Prostate gland (tissue), 2 donors: ENCODE results near the gene ZNF212. TPM values are rescaled to one million over a fixed set of nuclear protein-coding genes. Genes with fewer than 3 reads are reported as not detected.
"Not testable (repeated sequence)": the region's sequence is repeated elsewhere in the genome, so short reads cannot be mapped to it uniquely, and the experiment has no call there.

Experiments used
- DNase-seq: peaks from one replicate; pipeline ENCODE4 v3.0.0-alpha.2; 2019; ENCODE audit warnings: low spot score
- H3K27ac ChIP-seq, 2 donors: fragments of 200-600 bp; sonication (generic); 2 replicates each; pipeline ENCODE4 v1.5.1; 2017 to 2019
- H3K27me3 ChIP-seq: fragments of 200-600 bp; sonication (generic); replicated peaks from 2 replicates; pipeline ENCODE4 v1.5.1; 2019; ENCODE audit not compliant: insufficient read depth
- H3K36me3 ChIP-seq, 2 donors: fragments of 200-600 bp; sonication (generic); 1 replicate in 1 of 2; 2 replicates in 1 of 2; pipeline versions ENCODE4 v1.5.1 to v1.8.1; 2017 to 2019
- H3K4me1 ChIP-seq: fragments of 200-600 bp; sonication (generic); replicated peaks from 2 replicates; pipeline ENCODE4 v1.5.1; 2019
- H3K4me3 ChIP-seq, 2 donors: fragments of 200-600 bp; sonication (generic); 2 replicates each; pipeline ENCODE4 v1.5.1; 2017 to 2019
- H3K9me3 ChIP-seq: fragments of 200-600 bp; sonication (generic); 2 replicates; pipeline ENCODE4 v1.5.1; 2017
- POLR2A ChIP-seq: fragments of 450-650 bp; IDR thresholded peaks from one replicate; pipeline ENCODE4 v1.6.1; 2016; ENCODE audit warnings: antibody characterized with exemption, mild to moderate bottlenecking
- POLR2AphosphoS5 ChIP-seq: sonication (generic); formaldehyde crosslinking; IDR thresholded peaks from one replicate; pipeline ENCODE4 v1.6.1; 2017; ENCODE audit warnings: antibody characterized with exemption
- WGBS: methylation state at CpG from one replicate; pipeline ENCODE4 v1.1.5; 2018; 5-methylcytosine and 5-hydroxymethylcytosine counted together
- intact Hi-C: fragments of 100-400 bp; cut with DNase I; formaldehyde crosslinking; loops from one replicate; pipeline ENCODE4 v1.14.2; 2022
- total RNA-seq, 2 donors: library from RNA; depleted of rRNA; stranded (reverse); fragments of >200 nt; gene quantifications; one replicate each; pipeline ENCODE4 v1.1.0, GENCODE V29; 2016
- TF ChIP-seq, protein P1 (sequence below), 4 experiments: fragments of 200-600 bp in 2 of 4; fragments of 450-650 bp in 2 of 4; sonication (generic) in 2 of 4; IDR thresholded peaks; 1 replicate in 3 of 4; 2 replicates in 1 of 4; pipeline ENCODE4 v1.5.1; 2016 to 2019; ENCODE audit warnings: antibody characterized with exemption in 4 of 4, mild to moderate bottlenecking in 2 of 4, moderate library complexity in 2 of 4

Gene ZNF212
- total RNA-seq, 2 donors from 2014 or later: 8.9 to 15.9 TPM

DNA sequence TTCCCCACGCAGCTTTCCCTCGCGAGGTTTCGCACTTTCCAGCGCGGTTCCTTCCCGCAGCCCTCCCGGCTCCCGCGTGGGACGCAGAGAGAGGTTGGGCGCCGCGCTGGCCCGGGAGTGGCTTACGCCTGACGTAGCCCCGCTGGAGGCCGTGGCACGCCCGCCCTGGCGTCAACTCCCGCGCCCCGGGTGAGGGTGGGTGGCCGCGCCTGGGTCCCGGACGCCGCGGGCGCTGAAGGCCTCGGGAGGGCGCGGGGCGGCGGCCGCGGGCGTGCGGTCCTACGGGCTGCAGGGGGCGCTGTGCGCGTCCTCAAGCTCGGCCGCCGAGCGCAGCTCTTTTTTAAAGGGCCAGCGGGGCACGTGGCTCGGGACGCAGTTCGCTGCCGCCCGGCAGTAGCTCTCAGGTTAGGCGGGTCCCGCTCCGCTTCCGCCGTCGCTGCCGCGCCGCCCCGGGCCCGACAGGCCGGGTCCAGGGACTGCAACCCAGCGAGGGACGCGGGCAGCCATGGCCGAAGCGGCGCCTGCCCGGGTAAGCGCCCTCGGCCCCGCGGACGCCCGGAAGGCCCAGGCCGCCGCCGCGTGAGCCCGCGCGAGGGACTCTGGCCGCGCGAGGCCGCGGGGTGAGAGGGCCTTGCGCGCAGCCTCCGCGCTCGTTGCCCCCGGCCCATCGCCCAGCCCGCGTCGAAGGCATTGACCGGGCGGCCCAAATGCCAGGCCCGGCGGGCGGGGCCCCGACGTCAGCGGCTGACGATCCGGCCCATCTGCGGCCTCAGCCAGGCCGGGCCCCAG lies 22.6 kb downstream of the ZNF212 start, which contains the start of gene ZNF783:
Gene ZNF783, plus strand, starts transcription at position 368 of the 789 bp plus-strand sequence. Its CDS starts 138 bp downstream, at position 506.
- Histone ChIP-seq H3K27ac (peak within 1 kb of the TSS; percentile 91 to 92), H3K36me3 (peaks cover 0 to 11% of the 10 kb centered on the region in 2 donors), H3K4me3 (peak within 1 kb of the TSS; percentile 53 to 65), H3K9me3 (no peaks in the 10 kb centered on the region), H3K27me3 (no peaks in the 10 kb centered on the region), H3K4me1 (no peaks in the 10 kb centered on the region)
- DNase-seq: peak; percentile 83
- TF ChIP-seq POLR2AphosphoS5 (peak; percentile 4), POLR2A (peak; percentile 22)
- TF ChIP-seq, protein P1, sequence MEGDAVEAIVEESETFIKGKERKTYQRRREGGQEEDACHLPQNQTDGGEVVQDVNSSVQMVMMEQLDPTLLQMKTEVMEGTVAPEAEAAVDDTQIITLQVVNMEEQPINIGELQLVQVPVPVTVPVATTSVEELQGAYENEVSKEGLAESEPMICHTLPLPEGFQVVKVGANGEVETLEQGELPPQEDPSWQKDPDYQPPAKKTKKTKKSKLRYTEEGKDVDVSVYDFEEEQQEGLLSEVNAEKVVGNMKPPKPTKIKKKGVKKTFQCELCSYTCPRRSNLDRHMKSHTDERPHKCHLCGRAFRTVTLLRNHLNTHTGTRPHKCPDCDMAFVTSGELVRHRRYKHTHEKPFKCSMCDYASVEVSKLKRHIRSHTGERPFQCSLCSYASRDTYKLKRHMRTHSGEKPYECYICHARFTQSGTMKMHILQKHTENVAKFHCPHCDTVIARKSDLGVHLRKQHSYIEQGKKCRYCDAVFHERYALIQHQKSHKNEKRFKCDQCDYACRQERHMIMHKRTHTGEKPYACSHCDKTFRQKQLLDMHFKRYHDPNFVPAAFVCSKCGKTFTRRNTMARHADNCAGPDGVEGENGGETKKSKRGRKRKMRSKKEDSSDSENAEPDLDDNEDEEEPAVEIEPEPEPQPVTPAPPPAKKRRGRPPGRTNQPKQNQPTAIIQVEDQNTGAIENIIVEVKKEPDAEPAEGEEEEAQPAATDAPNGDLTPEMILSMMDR (IDR thresholded peaks at IDR 0.05): peak; percentile 78 to 93 (median 89)
- 4% methylated on average over 55 of the region's 115 CpGs for WGBS
- intact Hi-C loops: loop anchor here (10.0 kb wide), 2 partner anchors 233 to 363 kb away; partner anchors contain the start of gene ZNF746

GRCh38 chr7:149266451-149266850 lies 27.0 kb downstream of the ZNF212 start:
- Histone ChIP-seq H3K27me3 (no peaks in the 10 kb centered on the region), H3K36me3 (peaks cover 0 to 11% of the 10 kb centered on the region in 2 donors), H3K27ac (no peak overlapping the region), H3K4me3 (no peak overlapping the region), H3K9me3 (no peaks in the 10 kb centered on the region), H3K4me1 (no peaks in the 10 kb centered on the region)
- TF ChIP-seq POLR2A: no peak
- TF ChIP-seq, protein P1 (IDR thresholded peaks at IDR 0.05): no peak
- TF ChIP-seq POLR2AphosphoS5: no peak
- no peak for DNase-seq
- 91% methylated on average over 21 of the region's 21 CpGs for WGBS
- intact Hi-C loops: loop anchor here (10.0 kb wide), 2 partner anchors 228 to 358 kb away; partner anchors contain the start of gene ZNF746

GRCh38 chr7:149267733-149268132 lies 28.3 kb downstream of the ZNF212 start:
- Histone ChIP-seq H3K27me3 (no peaks in the 10 kb centered on the region), H3K4me1 (no peaks in the 10 kb centered on the region), H3K36me3 (peaks cover 0 to 11% of the 10 kb centered on the region in 2 donors), H3K9me3 (no peaks in the 10 kb centered on the region), H3K27ac (no peak overlapping the region), H3K4me3 (no peak overlapping the region)
- 95% methylated on average over 8 of the region's 8 CpGs for WGBS
- TF ChIP-seq POLR2A (no peak), POLR2AphosphoS5 (no peak)
- TF ChIP-seq, protein P1 (IDR thresholded peaks at IDR 0.05): no peak
- no peak for DNase-seq
- intact Hi-C loops: loop anchor here (10.0 kb wide), 2 partner anchors 227 to 357 kb away; partner anchors contain the start of gene ZNF746

- WGBS: over 99% methylated on average over 8 of the region's 8 CpGs
- H3K36me3 ChIP-seq: peaks cover 0 to 14% of the 10 kb centered on the region in 2 donors
- H3K4me1 ChIP-seq: not testable (repeated sequence)
Observed at GRCh38 chr7:149274424-149274823, 35.0 kb downstream of the ZNF212 start.

DNA sequence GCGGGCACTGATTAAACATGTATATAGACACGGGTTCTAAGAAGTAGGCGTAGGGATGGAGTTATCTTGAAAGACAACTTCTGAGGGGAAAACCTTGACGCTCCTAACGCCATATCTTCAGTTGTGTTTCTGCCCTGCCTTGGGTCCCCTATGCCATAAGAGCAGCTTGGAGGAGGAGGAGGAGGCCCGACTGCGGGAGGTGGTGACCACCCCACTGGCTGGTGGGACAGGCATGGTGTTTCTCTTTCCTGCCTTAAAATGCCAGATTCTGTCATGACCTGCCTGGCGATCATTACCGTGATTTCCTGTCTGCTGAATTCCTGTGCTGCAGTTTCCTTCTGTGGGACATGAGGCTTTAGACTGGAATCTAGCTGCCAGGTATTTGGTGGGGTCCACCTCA lies 38.4 kb downstream of the ZNF212 start:
- Histone ChIP-seq H3K27ac (no peak overlapping the region), H3K4me3 (no peak overlapping the region), H3K9me3 (no peaks in the 10 kb centered on the region), H3K27me3 (no peaks in the 10 kb centered on the region), H3K36me3 (peaks cover 0 to 14% of the 10 kb centered on the region in 2 donors), H3K4me1 (no peaks in the 10 kb centered on the region)
- no peak for DNase-seq
- intact Hi-C loops: no loop called here
- TF ChIP-seq, protein P1 (IDR thresholded peaks at IDR 0.05): no peak
- no peak for TF ChIP-seq POLR2AphosphoS5
- TF ChIP-seq POLR2A: no peak
- WGBS: 90% methylated on average over 9 of the region's 9 CpGs

More at GRCh38 chr7:149274424-149274823, 35.0 kb downstream of the ZNF212 start:
- intact Hi-C loops, H3K9me3 ChIP-seq, H3K27me3 ChIP-seq, DNase-seq, H3K4me3 ChIP-seq, H3K27ac ChIP-seq: not testable (repeated sequence)
